Gastroesophageal sphincter (tissue), 4 donors: Measurements from ENCODE around the gene BTBD18. TPM values are rescaled to one million over a fixed set of nuclear protein-coding genes. Genes with fewer than 3 reads are reported as not detected.

ENCODE experiments used
- ATAC-seq: fragments of 150-250 bp; one replicate; pipeline ENCODE4 v1.9.1; 2016; ENCODE audit warnings: mild to moderate bottlenecking, moderate library complexity
- H3K27ac ChIP-seq, 4 donors: fragments of 200-600 bp; sonication (generic) in 3 of 4; 1 replicate in 3 of 4; 2 replicates in 1 of 4; pipeline ENCODE4 v1.5.1; 2016 to 2019
- H3K27me3 ChIP-seq: fragments of 200-600 bp; sonication (generic); one replicate; pipeline ENCODE4 v1.5.1; 2019
- H3K36me3 ChIP-seq, 2 donors: fragments of 200-600 bp; sonication (generic); one replicate each; pipeline ENCODE4 v1.5.1; 2019; ENCODE audit warnings: control low read depth in 1 of 2
- H3K4me1 ChIP-seq, 3 donors: fragments of 200-600 bp; sonication (generic); 1 replicate in 2 of 3; 2 replicates in 1 of 3; pipeline ENCODE4 v1.5.1; 2016 to 2019; ENCODE audit warnings: control low read depth in 2 of 3
- H3K4me3 ChIP-seq, 2 donors: fragments of 200-600 bp; sonication (generic); one replicate each; pipeline ENCODE4 v1.5.1; 2019; ENCODE audit warnings: mild to moderate bottlenecking in 1 of 2, moderate library complexity in 1 of 2
- H3K9me3 ChIP-seq, 3 donors: fragments of 200-600 bp; sonication (generic); one replicate each; pipeline ENCODE4 v1.5.1; 2017 to 2019; ENCODE audit warnings: control low read depth in 2 of 3
- CTCF ChIP-seq, 4 experiments: fragments of 200-600 bp in 2 of 4; fragments of 450-650 bp in 2 of 4; sonication (generic) in 1 of 4; IDR thresholded peaks; one replicate each; pipeline ENCODE4 v1.5.1; 2017 to 2019; ENCODE audit warnings: antibody characterized with exemption in 4 of 4, mild to moderate bottlenecking in 2 of 4, moderate library complexity in 2 of 4
- EP300 ChIP-seq: sonication (generic); formaldehyde crosslinking; IDR thresholded peaks from one replicate; pipeline ENCODE4 v1.6.1; 2017; ENCODE audit warnings: antibody characterized with exemption, mild to moderate bottlenecking
- POLR2A ChIP-seq, 2 donors: fragments of 450-650 bp; IDR thresholded peaks; one replicate each; pipeline ENCODE4 v1.6.1; 2017; ENCODE audit warnings: antibody characterized with exemption in 2 of 2, mild to moderate bottlenecking in 2 of 2, moderate library complexity in 1 of 2
- POLR2AphosphoS5 ChIP-seq: sonication (generic); formaldehyde crosslinking; IDR thresholded peaks from one replicate; pipeline ENCODE4 v1.6.1; 2017; ENCODE audit warnings: antibody characterized with exemption
- WGBS, 2 donors: methylation state at CpG; one replicate each; pipeline ENCODE4 v1.1.5; 2018; ENCODE audit warnings: low coverage in 1 of 2; 5-methylcytosine and 5-hydroxymethylcytosine counted together
- total RNA-seq, 4 donors: library from RNA; depleted of rRNA; stranded (reverse); fragments of >200 nt; gene quantifications; one replicate each; pipeline ENCODE4 v1.1.0, GENCODE V29; 2016

Gene BTBD18
- total RNA-seq, 4 donors from 2014 or later: not detected

GRCh38 chr11:57772562-57772961 lies 20.9 kb upstream of the BTBD18 start:
- ATAC-seq: no peak
- Histone ChIP-seq H3K4me3 (no peak overlapping the region), H3K36me3 (no peaks in the 10 kb centered on the region), H3K27ac (no peak overlapping the region), H3K9me3 (no peaks in the 10 kb centered on the region), H3K4me1 (peaks cover 32 to 96% (median 41%) of the 10 kb centered on the region in 3 donors), H3K27me3 (no peaks in the 10 kb centered on the region)
- 44 to 55% methylated on average over 4 of the region's 4 CpGs for WGBS, 2 donors
- TF ChIP-seq EP300 (no peak), POLR2AphosphoS5 (no peak)

- no peak for ATAC-seq
- H3K27me3 ChIP-seq: no peaks in the 10 kb centered on the region
- 92 to 95% methylated on average over 2 to 3 of the region's 3 CpGs for WGBS, 2 donors
- no peak for TF ChIP-seq CTCF (IDR thresholded peaks at IDR 0.05)
- TF ChIP-seq EP300: no peak
- no peak for TF ChIP-seq POLR2AphosphoS5
- TF ChIP-seq POLR2A (IDR thresholded peaks at IDR 0.05): no peak
- no peak overlapping the region for H3K27ac ChIP-seq
- H3K4me3 ChIP-seq: no peak overlapping the region
- peaks cover 20 to 96% (median 29%) of the 10 kb centered on the region in 3 donors for H3K4me1 ChIP-seq
- H3K9me3 ChIP-seq: no peaks in the 10 kb centered on the region
- no peaks in the 10 kb centered on the region for H3K36me3 ChIP-seq
Observed at GRCh38 chr11:57771365-57771764, 19.7 kb upstream of the BTBD18 start.

- 55 to 60% methylated on average over 1 of the region's 1 CpG for WGBS, 2 donors
- no peak overlapping the region for H3K4me3 ChIP-seq
- H3K36me3 ChIP-seq: no peaks in the 10 kb centered on the region
- no peak for ATAC-seq
- TF ChIP-seq POLR2A (IDR thresholded peaks at IDR 0.05): no peak
- TF ChIP-seq POLR2AphosphoS5: no peak
- no peak for TF ChIP-seq EP300
- TF ChIP-seq CTCF (IDR thresholded peaks at IDR 0.05): no peak
- H3K27ac ChIP-seq: no peak overlapping the region
- H3K9me3 ChIP-seq: no peaks in the 10 kb centered on the region
- H3K4me1 ChIP-seq: peaks cover 17 to 96% (median 23%) of the 10 kb centered on the region in 3 donors
- no peaks in the 10 kb centered on the region for H3K27me3 ChIP-seq
Observed at GRCh38 chr11:57770793-57771192, 19.2 kb upstream of the BTBD18 start.

- Histone ChIP-seq H3K27ac (peak overlapping the region in 3 of 4 donors; percentile 85 to 90 (median 87)), H3K4me1 (peaks cover 10 to 62% (median 17%) of the 10 kb centered on the region in 3 donors), H3K36me3 (no peaks in the 10 kb centered on the region), H3K9me3 (no peaks in the 10 kb centered on the region), H3K4me3 (peak overlapping the region; percentile 61 to 100), H3K27me3 (no peaks in the 10 kb centered on the region)
- no peak for TF ChIP-seq EP300
- no peak for TF ChIP-seq CTCF (IDR thresholded peaks at IDR 0.05)
- TF ChIP-seq POLR2A (IDR thresholded peaks at IDR 0.05): no peak
- TF ChIP-seq POLR2AphosphoS5: no peak
- no peak for ATAC-seq
- WGBS, 2 donors: 5 to 18% methylated on average over 2 of the region's 2 CpGs
Observed at GRCh38 chr11:57764972-57765371, 13.4 kb upstream of the BTBD18 start.

- H3K36me3 ChIP-seq: no peaks in the 10 kb centered on the region
- WGBS, 2 donors: 17% methylated on average over 1 to 2 of the region's 2 CpGs
- ATAC-seq: no peak
- H3K27ac ChIP-seq: peak overlapping the region in 3 of 4 donors; percentile 85 to 90 (median 87)
- H3K4me1 ChIP-seq: peaks cover 10 to 58% (median 17%) of the 10 kb centered on the region in 3 donors
- peak overlapping the region; percentile 61 to 100 for H3K4me3 ChIP-seq
- H3K9me3 ChIP-seq: no peaks in the 10 kb centered on the region
- TF ChIP-seq EP300 (no peak), CTCF (IDR thresholded peaks at IDR 0.05) (no peak), POLR2A (IDR thresholded peaks at IDR 0.05) (no peak), POLR2AphosphoS5 (no peak)
- no peaks in the 10 kb centered on the region for H3K27me3 ChIP-seq
Observed at GRCh38 chr11:57764566-57764965, 12.9 kb upstream of the BTBD18 start.
